HepG2 (cell line): ENCODE measurements around the gene POC1B. TPM values are rescaled to one million over a fixed set of nuclear protein-coding genes. Genes with fewer than 3 reads are reported as not detected.

Experiments used
- ATF1 ChIP-seq: IDR thresholded peaks from 2 replicates; pipeline ENCODE4 v1.6.1; 2016; ENCODE audit warnings: mild to moderate bottlenecking, control low read depth
- ATF7 ChIP-seq, 2 experiments: fragments of 450-650 bp in 1 of 2; sonication (generic) in 1 of 2; formaldehyde crosslinking in 1 of 2; IDR thresholded peaks; 2 replicates each; pipeline versions ENCODE4 v1.4.0 to v1.6.1; 2016 to 2020; ENCODE audit warnings: antibody characterized with exemption in 1 of 2, mild to moderate bottlenecking in 1 of 2, missing genetic modification reagents in 1 of 2
- CBX1 ChIP-seq: IDR thresholded peaks from one replicate; pipeline ENCODE4 v1.6.1; 2016; ENCODE audit warnings: antibody characterized with exemption, low read depth
- HCFC1 ChIP-seq: fragments of 150-350 bp; IDR thresholded peaks from 2 replicates; pipeline ENCODE4 v1.6.1; 2014; ENCODE audit warnings: low read depth, low read length
- HDAC1 ChIP-seq: sonication (generic); formaldehyde crosslinking; IDR thresholded peaks from 2 replicates; pipeline ENCODE4 v1.5.1; 2020; ENCODE audit warnings: mild to moderate bottlenecking, missing genetic modification reagents
- HMGA1 ChIP-seq: sonication (generic); formaldehyde crosslinking; conservative IDR thresholded peaks from 2 replicates; pipeline ENCODE4 v1.4.0; 2020; ENCODE audit warnings: missing genetic modification reagents
- HNF4A ChIP-seq: sonication (generic); formaldehyde crosslinking; IDR thresholded peaks from 2 replicates; pipeline ENCODE4 v1.4.0; 2020; ENCODE audit warnings: missing genetic modification reagents
- JUN ChIP-seq: sonication (generic); formaldehyde crosslinking; IDR thresholded peaks from 2 replicates; pipeline ENCODE4 v1.4.0; 2020; ENCODE audit warnings: mild to moderate bottlenecking, missing genetic modification reagents
- KAT8 ChIP-seq: IDR thresholded peaks from 2 replicates; pipeline ENCODE4 v1.6.1; 2016; ENCODE audit warnings: missing genetic modification reagents, missing compliant biosample characterization
- MZF1 ChIP-seq: sonication (generic); formaldehyde crosslinking; IDR thresholded peaks from 2 replicates; pipeline ENCODE4 v1.8.1; 2023; ENCODE audit warnings: mild to moderate bottlenecking, missing genetic modification reagents, borderline replicate concordance
- SMYD3 ChIP-seq: sonication (generic); formaldehyde crosslinking; IDR thresholded peaks from 2 replicates; pipeline ENCODE4 v1.8.1; 2023; ENCODE audit warnings: mild to moderate bottlenecking, missing genetic modification reagents
- ZNF234 ChIP-seq: sonication (generic); formaldehyde crosslinking; conservative IDR thresholded peaks from 2 replicates; pipeline ENCODE4 v1.5.1; 2020; ENCODE audit warnings: mild to moderate bottlenecking, missing genetic modification reagents
- ZNF672 ChIP-seq: sonication (generic); formaldehyde crosslinking; IDR thresholded peaks from 2 replicates; pipeline ENCODE4 v1.8.1; 2022; ENCODE audit warnings: missing genetic modification reagents
- ZNF792 ChIP-seq: IDR thresholded peaks from 2 replicates; pipeline ENCODE4 v1.6.1; 2016
- polyA plus RNA-seq, 8 experiments: library from polyadenylated mRNA; depleted of rRNA in 3 of 8; stranded (reverse) in 7 of 8; unstranded in 1 of 8; fragments of >200 nt; fragmentation: Illumina TruSeq in 4 of 8; extraction: Trizol in 4 of 8; gene quantifications; 2 replicates each; pipeline versions ENCODE4 v1.2.1 to v1.2.3, GENCODE V29; 2011 to 2016; ENCODE audit warnings: low read depth in 4 of 8, missing spikeins in 1 of 8, mixed read lengths in 1 of 8; ENCODE audit not compliant: insufficient read depth in 1 of 8
- total RNA-seq, 5 experiments: library from RNA; depleted of rRNA; stranded (reverse); fragments of >200 nt; fragmentation: Illumina TruSeq; extraction: Trizol; gene quantifications; 2 replicates each; pipeline ENCODE4 v1.2.3, GENCODE V29; 2016; ENCODE audit warnings: low read depth in 1 of 5
- TF ChIP-seq, protein P1 (sequence below): sonication (generic); formaldehyde crosslinking; conservative IDR thresholded peaks from 2 replicates; pipeline ENCODE4 v1.8.0; 2022; ENCODE audit warnings: low read depth, missing genetic modification reagents
- TF ChIP-seq, protein P2 (sequence below): sonication (generic); formaldehyde crosslinking; IDR thresholded peaks from 2 replicates; pipeline ENCODE4 v1.4.0; 2020; ENCODE audit warnings: missing genetic modification reagents
- TF ChIP-seq, protein P3 (sequence below): sonication (generic); formaldehyde crosslinking; IDR thresholded peaks from 2 replicates; pipeline ENCODE4 v1.5.1; 2020; ENCODE audit warnings: missing genetic modification reagents, mild to moderate bottlenecking, borderline replicate concordance
- TF ChIP-seq, protein P4 (sequence below): sonication (generic); formaldehyde crosslinking; IDR thresholded peaks from 2 replicates; pipeline ENCODE4 v1.5.0; 2020; ENCODE audit warnings: missing genetic modification reagents
- TF ChIP-seq, protein P5 (sequence below): sonication (generic); formaldehyde crosslinking; IDR thresholded peaks from 2 replicates; pipeline ENCODE4 v1.5.1; 2020; ENCODE audit warnings: mild to moderate bottlenecking, moderate library complexity, missing genetic modification reagents

Gene POC1B
- total and polyA plus RNA-seq, 2 of the 13 experiments (the other 11 are each of a cell fraction or from before 2014, with no cell fraction given) = 9.3 to 11.0 TPM

DNA sequence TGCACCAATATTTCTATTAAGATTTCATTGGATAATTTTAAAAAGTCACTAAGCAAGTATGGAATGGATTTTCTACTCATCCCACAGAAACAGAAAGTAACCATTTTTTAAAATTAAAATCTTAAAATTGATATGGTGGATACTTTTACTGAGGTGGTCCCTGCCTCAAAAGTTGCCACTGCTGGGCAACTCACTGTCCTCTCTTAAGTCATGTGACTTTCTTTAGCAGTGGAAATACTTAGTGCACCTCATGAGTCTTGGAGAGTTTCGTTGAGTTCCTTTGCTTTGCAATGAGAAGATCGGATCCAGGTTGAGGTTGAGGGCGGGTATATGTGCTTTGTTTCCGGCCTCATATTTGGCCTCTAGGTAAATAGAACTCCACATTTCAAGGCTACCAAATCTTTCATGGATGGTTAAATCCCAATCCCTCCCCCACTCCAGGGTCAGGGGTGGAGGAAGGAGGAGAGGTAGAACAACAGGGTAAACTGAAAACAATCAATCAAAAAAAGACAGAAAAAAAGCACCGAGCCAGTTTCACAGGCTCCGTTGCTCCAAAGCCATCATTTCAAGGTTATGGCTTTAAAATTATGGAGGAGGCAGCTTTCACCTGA lies 134.0 kb downstream of the POC1B start (continued):
- TF ChIP-seq CBX1 (no peak), ZNF792 (CRISPR knock-in tag) (0 out of 2 replicates have a peak, but pooled peaks have one; percentile 48), MZF1 (no peak), HCFC1 (no peak), HMGA1 (CRISPR knock-in tag) (no peak), SMYD3 (CRISPR knock-in tag) (peak; percentile 57; the same call in 1 of the 2 replicates), HNF4A (CRISPR knock-in tag) (peak; percentile 38), JUN (CRISPR knock-in tag) (no peak), HDAC1 (peak; percentile 27; the same call in 1 of the 2 replicates), KAT8 (peak; percentile 45; the same call in 1 of the 2 replicates), ATF1 (CRISPR knock-in tag) (no peak), ZNF234 (CRISPR knock-in tag) (no peak), ZNF672 (CRISPR knock-in tag) (no peak), ATF7 (IDR thresholded peaks at IDR 0.05) (no peak), ATF7 (CRISPR knock-in tag; IDR thresholded peaks at IDR 0.05) (no peak)
- TF ChIP-seq, protein P1, sequence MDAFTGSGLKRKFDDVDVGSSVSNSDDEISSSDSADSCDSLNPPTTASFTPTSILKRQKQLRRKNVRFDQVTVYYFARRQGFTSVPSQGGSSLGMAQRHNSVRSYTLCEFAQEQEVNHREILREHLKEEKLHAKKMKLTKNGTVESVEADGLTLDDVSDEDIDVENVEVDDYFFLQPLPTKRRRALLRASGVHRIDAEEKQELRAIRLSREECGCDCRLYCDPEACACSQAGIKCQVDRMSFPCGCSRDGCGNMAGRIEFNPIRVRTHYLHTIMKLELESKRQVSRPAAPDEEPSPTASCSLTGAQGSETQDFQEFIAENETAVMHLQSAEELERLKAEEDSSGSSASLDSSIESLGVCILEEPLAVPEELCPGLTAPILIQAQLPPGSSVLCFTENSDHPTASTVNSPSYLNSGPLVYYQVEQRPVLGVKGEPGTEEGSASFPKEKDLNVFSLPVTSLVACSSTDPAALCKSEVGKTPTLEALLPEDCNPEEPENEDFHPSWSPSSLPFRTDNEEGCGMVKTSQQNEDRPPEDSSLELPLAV (CRISPR knock-in tag) = no peak
- TF ChIP-seq, protein P2, sequence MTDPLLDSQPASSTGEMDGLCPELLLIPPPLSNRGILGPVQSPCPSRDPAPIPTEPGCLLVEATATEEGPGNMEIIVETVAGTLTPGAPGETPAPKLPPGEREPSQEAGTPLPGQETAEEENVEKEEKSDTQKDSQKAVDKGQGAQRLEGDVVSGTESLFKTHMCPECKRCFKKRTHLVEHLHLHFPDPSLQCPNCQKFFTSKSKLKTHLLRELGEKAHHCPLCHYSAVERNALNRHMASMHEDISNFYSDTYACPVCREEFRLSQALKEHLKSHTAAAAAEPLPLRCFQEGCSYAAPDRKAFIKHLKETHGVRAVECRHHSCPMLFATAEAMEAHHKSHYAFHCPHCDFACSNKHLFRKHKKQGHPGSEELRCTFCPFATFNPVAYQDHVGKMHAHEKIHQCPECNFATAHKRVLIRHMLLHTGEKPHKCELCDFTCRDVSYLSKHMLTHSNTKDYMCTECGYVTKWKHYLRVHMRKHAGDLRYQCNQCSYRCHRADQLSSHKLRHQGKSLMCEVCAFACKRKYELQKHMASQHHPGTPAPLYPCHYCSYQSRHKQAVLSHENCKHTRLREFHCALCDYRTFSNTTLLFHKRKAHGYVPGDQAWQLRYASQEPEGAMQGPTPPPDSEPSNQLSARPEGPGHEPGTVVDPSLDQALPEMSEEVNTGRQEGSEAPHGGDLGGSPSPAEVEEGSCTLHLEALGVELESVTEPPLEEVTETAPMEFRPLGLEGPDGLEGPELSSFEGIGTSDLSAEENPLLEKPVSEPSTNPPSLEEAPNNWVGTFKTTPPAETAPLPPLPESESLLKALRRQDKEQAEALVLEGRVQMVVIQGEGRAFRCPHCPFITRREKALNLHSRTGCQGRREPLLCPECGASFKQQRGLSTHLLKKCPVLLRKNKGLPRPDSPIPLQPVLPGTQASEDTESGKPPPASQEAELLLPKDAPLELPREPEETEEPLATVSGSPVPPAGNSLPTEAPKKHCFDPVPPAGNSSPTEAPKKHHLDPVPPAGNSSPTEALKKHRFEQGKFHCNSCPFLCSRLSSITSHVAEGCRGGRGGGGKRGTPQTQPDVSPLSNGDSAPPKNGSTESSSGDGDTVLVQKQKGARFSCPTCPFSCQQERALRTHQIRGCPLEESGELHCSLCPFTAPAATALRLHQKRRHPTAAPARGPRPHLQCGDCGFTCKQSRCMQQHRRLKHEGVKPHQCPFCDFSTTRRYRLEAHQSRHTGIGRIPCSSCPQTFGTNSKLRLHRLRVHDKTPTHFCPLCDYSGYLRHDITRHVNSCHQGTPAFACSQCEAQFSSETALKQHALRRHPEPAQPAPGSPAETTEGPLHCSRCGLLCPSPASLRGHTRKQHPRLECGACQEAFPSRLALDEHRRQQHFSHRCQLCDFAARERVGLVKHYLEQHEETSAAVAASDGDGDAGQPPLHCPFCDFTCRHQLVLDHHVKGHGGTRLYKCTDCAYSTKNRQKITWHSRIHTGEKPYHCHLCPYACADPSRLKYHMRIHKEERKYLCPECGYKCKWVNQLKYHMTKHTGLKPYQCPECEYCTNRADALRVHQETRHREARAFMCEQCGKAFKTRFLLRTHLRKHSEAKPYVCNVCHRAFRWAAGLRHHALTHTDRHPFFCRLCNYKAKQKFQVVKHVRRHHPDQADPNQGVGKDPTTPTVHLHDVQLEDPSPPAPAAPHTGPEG (CRISPR knock-in tag) = no peak
- TF ChIP-seq, protein P3, sequence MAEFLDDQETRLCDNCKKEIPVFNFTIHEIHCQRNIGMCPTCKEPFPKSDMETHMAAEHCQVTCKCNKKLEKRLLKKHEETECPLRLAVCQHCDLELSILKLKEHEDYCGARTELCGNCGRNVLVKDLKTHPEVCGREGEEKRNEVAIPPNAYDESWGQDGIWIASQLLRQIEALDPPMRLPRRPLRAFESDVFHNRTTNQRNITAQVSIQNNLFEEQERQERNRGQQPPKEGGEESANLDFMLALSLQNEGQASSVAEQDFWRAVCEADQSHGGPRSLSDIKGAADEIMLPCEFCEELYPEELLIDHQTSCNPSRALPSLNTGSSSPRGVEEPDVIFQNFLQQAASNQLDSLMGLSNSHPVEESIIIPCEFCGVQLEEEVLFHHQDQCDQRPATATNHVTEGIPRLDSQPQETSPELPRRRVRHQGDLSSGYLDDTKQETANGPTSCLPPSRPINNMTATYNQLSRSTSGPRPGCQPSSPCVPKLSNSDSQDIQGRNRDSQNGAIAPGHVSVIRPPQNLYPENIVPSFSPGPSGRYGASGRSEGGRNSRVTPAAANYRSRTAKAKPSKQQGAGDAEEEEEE = no peak
- TF ChIP-seq, protein P4, sequence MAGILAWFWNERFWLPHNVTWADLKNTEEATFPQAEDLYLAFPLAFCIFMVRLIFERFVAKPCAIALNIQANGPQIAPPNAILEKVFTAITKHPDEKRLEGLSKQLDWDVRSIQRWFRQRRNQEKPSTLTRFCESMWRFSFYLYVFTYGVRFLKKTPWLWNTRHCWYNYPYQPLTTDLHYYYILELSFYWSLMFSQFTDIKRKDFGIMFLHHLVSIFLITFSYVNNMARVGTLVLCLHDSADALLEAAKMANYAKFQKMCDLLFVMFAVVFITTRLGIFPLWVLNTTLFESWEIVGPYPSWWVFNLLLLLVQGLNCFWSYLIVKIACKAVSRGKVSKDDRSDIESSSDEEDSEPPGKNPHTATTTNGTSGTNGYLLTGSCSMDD (CRISPR knock-in tag) = no peak
- TF ChIP-seq, protein P5, sequence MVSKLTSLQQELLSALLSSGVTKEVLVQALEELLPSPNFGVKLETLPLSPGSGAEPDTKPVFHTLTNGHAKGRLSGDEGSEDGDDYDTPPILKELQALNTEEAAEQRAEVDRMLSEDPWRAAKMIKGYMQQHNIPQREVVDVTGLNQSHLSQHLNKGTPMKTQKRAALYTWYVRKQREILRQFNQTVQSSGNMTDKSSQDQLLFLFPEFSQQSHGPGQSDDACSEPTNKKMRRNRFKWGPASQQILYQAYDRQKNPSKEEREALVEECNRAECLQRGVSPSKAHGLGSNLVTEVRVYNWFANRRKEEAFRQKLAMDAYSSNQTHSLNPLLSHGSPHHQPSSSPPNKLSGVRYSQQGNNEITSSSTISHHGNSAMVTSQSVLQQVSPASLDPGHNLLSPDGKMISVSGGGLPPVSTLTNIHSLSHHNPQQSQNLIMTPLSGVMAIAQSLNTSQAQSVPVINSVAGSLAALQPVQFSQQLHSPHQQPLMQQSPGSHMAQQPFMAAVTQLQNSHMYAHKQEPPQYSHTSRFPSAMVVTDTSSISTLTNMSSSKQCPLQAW (CRISPR knock-in tag) = 0 out of 2 replicates have a peak, but pooled peaks have one; percentile 33
